Activated naive CD8-positive, alpha-beta T cell treated with anti-CD3 and anti-CD28 coated beads for 36 hours (primary cell): ENCODE data around the gene HNF1B. TPM values are rescaled to one million over a fixed set of nuclear protein-coding genes. Genes with fewer than 3 reads are reported as not detected.

Experiments used
- DNase-seq: peaks from one replicate; pipeline ENCODE4 v3.0.0; 2021
- H3K27ac Mint-ChIP-seq: one replicate; pipeline ENCODE4 v1.8.0; 2022; ENCODE audit warnings: mild to moderate bottlenecking, moderate library complexity, mixed read lengths
- H3K27me3 Mint-ChIP-seq: one replicate; pipeline ENCODE4 v1.8.0; 2022; ENCODE audit warnings: mild to moderate bottlenecking, mixed read lengths
- H3K36me3 Mint-ChIP-seq: one replicate; pipeline ENCODE4 v1.8.0; 2021; ENCODE audit warnings: mild to moderate bottlenecking, mixed read lengths
- H3K4me1 Mint-ChIP-seq: one replicate; pipeline ENCODE4 v1.8.0; 2021; ENCODE audit warnings: mixed read lengths
- H3K4me3 Mint-ChIP-seq: one replicate; pipeline ENCODE4 v1.8.0; 2022; ENCODE audit warnings: mild to moderate bottlenecking, moderate library complexity, mixed read lengths
- H3K9me3 Mint-ChIP-seq: one replicate; pipeline ENCODE4 v1.8.0; 2022; ENCODE audit warnings: mixed read lengths
- total RNA-seq, 2 experiments: library from RNA; stranded (reverse); gene quantifications; one replicate each; pipeline ENCODE4 v1.2.3, GENCODE V29; 2021

Gene HNF1B
- total RNA-seq, 2 experiments from 2014 or later, result 2.3 to 3.2 TPM

GRCh38 chr17:37661400-37662014, 83.4 kb downstream of the HNF1B start:
- Mint-ChIP-seq H3K4me1 (no peaks in the 10 kb centered on the region), H3K9me3 (no peaks in the 10 kb centered on the region), H3K27ac (no peak overlapping the region), H3K4me3 (no peak overlapping the region), H3K36me3 (no peaks in the 10 kb centered on the region), H3K27me3 (peaks cover 14% of the 10 kb centered on the region)
- no peak for DNase-seq

- H3K4me3 Mint-ChIP-seq, result no peak overlapping the region
- H3K36me3 Mint-ChIP-seq, result no peaks in the 10 kb centered on the region
- H3K27ac Mint-ChIP-seq, result no peak overlapping the region
- DNase-seq, result no peak
- H3K9me3 Mint-ChIP-seq, result no peaks in the 10 kb centered on the region
- H3K27me3 Mint-ChIP-seq, result peaks cover 14% of the 10 kb centered on the region
- no peaks in the 10 kb centered on the region for H3K4me1 Mint-ChIP-seq
Measured at GRCh38 chr17:37659925-37660324, 84.9 kb downstream of the HNF1B start.

- no peak for DNase-seq
- Mint-ChIP-seq H3K4me3 (no peak overlapping the region), H3K9me3 (no peaks in the 10 kb centered on the region), H3K36me3 (no peaks in the 10 kb centered on the region), H3K4me1 (no peaks in the 10 kb centered on the region), H3K27ac (no peak overlapping the region), H3K27me3 (peaks cover 19% of the 10 kb centered on the region)
Measured at GRCh38 chr17:37657202-37657601, 87.7 kb downstream of the HNF1B start.

GRCh38 chr17:37651849-37652248, 93.0 kb downstream of the HNF1B start:
- H3K27me3 Mint-ChIP-seq, result peaks cover 45% of the 10 kb centered on the region
- H3K4me1 Mint-ChIP-seq, result no peaks in the 10 kb centered on the region
- H3K27ac Mint-ChIP-seq, result no peak overlapping the region
- no peaks in the 10 kb centered on the region for H3K9me3 Mint-ChIP-seq
- DNase-seq, result no peak
- H3K36me3 Mint-ChIP-seq, result no peaks in the 10 kb centered on the region
- H3K4me3 Mint-ChIP-seq, result no peak overlapping the region

- DNase-seq, result no peak
Measured at GRCh38 chr17:37650419-37651003, 94.3 kb downstream of the HNF1B start.

GRCh38 chr17:37648555-37648954, 96.3 kb downstream of the HNF1B start:
- Mint-ChIP-seq H3K27ac (no peak overlapping the region), H3K4me1 (peaks cover 3% of the 10 kb centered on the region), H3K9me3 (no peaks in the 10 kb centered on the region), H3K36me3 (no peaks in the 10 kb centered on the region), H3K27me3 (peaks cover 66% of the 10 kb centered on the region), H3K4me3 (no peak overlapping the region)
- no peak for DNase-seq

More at GRCh38 chr17:37650419-37651003, 94.3 kb downstream of the HNF1B start:
- H3K4me1 Mint-ChIP-seq, result no peaks in the 10 kb centered on the region
- peaks cover 55% of the 10 kb centered on the region for H3K27me3 Mint-ChIP-seq
- H3K36me3 Mint-ChIP-seq, result no peaks in the 10 kb centered on the region
- no peaks in the 10 kb centered on the region for H3K9me3 Mint-ChIP-seq
- no peak overlapping the region for H3K4me3 Mint-ChIP-seq
- H3K27ac Mint-ChIP-seq, result no peak overlapping the region

GRCh38 chr17:37647856-37648255, 97.0 kb downstream of the HNF1B start:
- H3K36me3 Mint-ChIP-seq, result no peaks in the 10 kb centered on the region
- no peak overlapping the region for H3K27ac Mint-ChIP-seq
- no peaks in the 10 kb centered on the region for H3K9me3 Mint-ChIP-seq
- H3K27me3 Mint-ChIP-seq, result peaks cover 62% of the 10 kb centered on the region
- no peak for DNase-seq
- no peak overlapping the region for H3K4me3 Mint-ChIP-seq
- peaks cover 3% of the 10 kb centered on the region for H3K4me1 Mint-ChIP-seq

- Mint-ChIP-seq H3K4me3 (peak overlapping the region; percentile 92), H3K36me3 (peaks cover 20% of the 10 kb centered on the region), H3K4me1 (peaks cover 18% of the 10 kb centered on the region), H3K27me3 (peaks cover 38% of the 10 kb centered on the region), H3K9me3 (no peaks in the 10 kb centered on the region), H3K27ac (no peak overlapping the region)
- DNase-seq, result no peak
Measured at GRCh38 chr17:37643869-37644268, 101.0 kb downstream of the HNF1B start.

GRCh38 chr17:37643118-37643766, 101.6 kb downstream of the HNF1B start, which contains the start of gene DDX52:
Gene DDX52 (minus strand): TSS chr17:37643446. CDS start chr17:37643420, 26 bp downstream.
- H3K36me3 Mint-ChIP-seq, result peaks cover 23% of the 10 kb centered on the region
- H3K27ac Mint-ChIP-seq, result peak within 1 kb of the TSS; percentile 90
- peak within 1 kb of the TSS; percentile 92 for H3K4me3 Mint-ChIP-seq
- H3K27me3 Mint-ChIP-seq, result peaks cover 33% of the 10 kb centered on the region
- peak; percentile 87 for DNase-seq
- peaks cover 18% of the 10 kb centered on the region for H3K4me1 Mint-ChIP-seq
- H3K9me3 Mint-ChIP-seq, result no peaks in the 10 kb centered on the region

GRCh38 chr17:37642681-37643080, 102.2 kb downstream of the HNF1B start:
- no peak for DNase-seq
- peak overlapping the region; percentile 92 for H3K4me3 Mint-ChIP-seq
- peaks cover 28% of the 10 kb centered on the region for H3K27me3 Mint-ChIP-seq
- H3K9me3 Mint-ChIP-seq, result no peaks in the 10 kb centered on the region
- peaks cover 26% of the 10 kb centered on the region for H3K36me3 Mint-ChIP-seq
- H3K27ac Mint-ChIP-seq, result peak overlapping the region; percentile 90
- H3K4me1 Mint-ChIP-seq, result peaks cover 18% of the 10 kb centered on the region

GRCh38 chr17:37640015-37640414, 104.8 kb downstream of the HNF1B start:
- no peak for DNase-seq
- Mint-ChIP-seq H3K27ac (no peak overlapping the region), H3K9me3 (no peaks in the 10 kb centered on the region), H3K27me3 (peaks cover 9% of the 10 kb centered on the region), H3K36me3 (peaks cover 43% of the 10 kb centered on the region), H3K4me3 (no peak overlapping the region), H3K4me1 (peaks cover 24% of the 10 kb centered on the region)

GRCh38 chr17:37637956-37638355, 106.9 kb downstream of the HNF1B start:
- DNase-seq, result no peak
- no peak overlapping the region for H3K27ac Mint-ChIP-seq
- no peaks in the 10 kb centered on the region for H3K9me3 Mint-ChIP-seq
- no peaks in the 10 kb centered on the region for H3K27me3 Mint-ChIP-seq
- peaks cover 21% of the 10 kb centered on the region for H3K4me1 Mint-ChIP-seq
- peaks cover 43% of the 10 kb centered on the region for H3K36me3 Mint-ChIP-seq
- H3K4me3 Mint-ChIP-seq, result no peak overlapping the region

Other genes starting within 250 kb of the HNF1B start
- gene SYNRG, start 135.6 kb downstream of the HNF1B start, total RNA-seq, result 10 to 100 TPM; 40.4 to 40.5 TPM
- 10 to 100 TPM; 38.6 to 41.0 TPM for gene DDX52, start 101.6 kb downstream of the HNF1B start, total RNA-seq
- not detected for gene TBC1D3K, start 179.4 kb upstream of the HNF1B start, total RNA-seq
- 1 to 10 TPM; 4.5 to 4.7 TPM for gene TBC1D3L, start 244.0 kb upstream of the HNF1B start, total RNA-seq